HEK293T (cell line): Measurements from ENCODE around the gene FLVCR1.

Experiments used
- CTCF ChIA-PET: fragments of 350-600 bp; formaldehyde crosslinking; extraction: SDS; loops from one replicate; lab custom pipeline; 2021; ENCODE audit warnings: antibody characterized with exemption, inconsistent platforms; lab: Yijun Ruan, JAX
- POLR2A ChIA-PET: fragments of 350-600 bp; formaldehyde crosslinking; extraction: SDS; loops from one replicate; lab custom pipeline; 2020; ENCODE audit warnings: antibody characterized with exemption, inconsistent platforms; lab: Yijun Ruan, JAX
- DNase-seq: peaks from one replicate; pipeline ENCODE4 v3.0.0; 2012; ENCODE audit warnings: mixed read lengths; ENCODE audit errors: extremely low spot score
- ARNT ChIP-seq: fragments of 450-650 bp; IDR thresholded peaks from 2 replicates; pipeline ENCODE4 v1.6.1; 2017; ENCODE audit warnings: mild to moderate bottlenecking
- BHLHE40 ChIP-seq: fragments of 450-650 bp; IDR thresholded peaks from 2 replicates; pipeline ENCODE4 v1.6.1; 2016; ENCODE audit warnings: mild to moderate bottlenecking, moderate library complexity, borderline replicate concordance
- CTBP1 ChIP-seq: fragments of 450-650 bp; IDR thresholded peaks from 2 replicates; pipeline ENCODE4 v1.6.1; 2016; ENCODE audit warnings: borderline replicate concordance
- ELF4 ChIP-seq: fragments of 450-650 bp; IDR thresholded peaks from 2 replicates; pipeline ENCODE4 v1.6.1; 2017; ENCODE audit warnings: antibody characterized with exemption
- FOXA1 ChIP-seq: fragments of 450-650 bp; IDR thresholded peaks from 2 replicates; pipeline ENCODE4 v1.6.1; 2016; ENCODE audit warnings: mild to moderate bottlenecking
- FOXK2 ChIP-seq: fragments of 450-650 bp; IDR thresholded peaks from 2 replicates; pipeline ENCODE4 v1.6.1; 2016; ENCODE audit warnings: mild to moderate bottlenecking
- FOXM1 ChIP-seq: fragments of 450-650 bp; IDR thresholded peaks from 2 replicates; pipeline ENCODE4 v1.6.1; 2017; ENCODE audit warnings: mild to moderate bottlenecking, borderline replicate concordance
- HDGF ChIP-seq: fragments of 450-650 bp; IDR thresholded peaks from 2 replicates; pipeline ENCODE4 v1.6.1; 2017; ENCODE audit warnings: antibody characterized with exemption, borderline replicate concordance
- L3MBTL2 ChIP-seq: fragments of 450-650 bp; conservative IDR thresholded peaks from 2 replicates; pipeline ENCODE4 v1.6.1; 2016; ENCODE audit warnings: mild to moderate bottlenecking
- LEF1 ChIP-seq: fragments of 450-650 bp; IDR thresholded peaks from 2 replicates; pipeline ENCODE4 v1.6.1; 2017; ENCODE audit warnings: mild to moderate bottlenecking, borderline replicate concordance
- NFRKB ChIP-seq: fragments of 450-650 bp; IDR thresholded peaks from 2 replicates; pipeline ENCODE4 v1.6.1; 2016; ENCODE audit warnings: mild to moderate bottlenecking, moderate library complexity
- SP1 ChIP-seq: fragments of 450-650 bp; IDR thresholded peaks from 2 replicates; pipeline ENCODE4 v1.6.1; 2017
- SUZ12 ChIP-seq: fragments of 450-650 bp; IDR thresholded peaks from 2 replicates; pipeline ENCODE4 v1.6.1; 2016; ENCODE audit warnings: mild to moderate bottlenecking
- TARDBP ChIP-seq: fragments of 450-650 bp; IDR thresholded peaks from 2 replicates; pipeline ENCODE4 v1.6.1; 2016
- ZNF384 ChIP-seq: fragments of 450-650 bp; IDR thresholded peaks from 2 replicates; pipeline ENCODE4 v1.6.1; 2016
- TF ChIP-seq, protein P1 (sequence below): fragments of 450-650 bp; IDR thresholded peaks from 2 replicates; pipeline ENCODE4 v1.6.1; 2016

Gene FLVCR1

DNA sequence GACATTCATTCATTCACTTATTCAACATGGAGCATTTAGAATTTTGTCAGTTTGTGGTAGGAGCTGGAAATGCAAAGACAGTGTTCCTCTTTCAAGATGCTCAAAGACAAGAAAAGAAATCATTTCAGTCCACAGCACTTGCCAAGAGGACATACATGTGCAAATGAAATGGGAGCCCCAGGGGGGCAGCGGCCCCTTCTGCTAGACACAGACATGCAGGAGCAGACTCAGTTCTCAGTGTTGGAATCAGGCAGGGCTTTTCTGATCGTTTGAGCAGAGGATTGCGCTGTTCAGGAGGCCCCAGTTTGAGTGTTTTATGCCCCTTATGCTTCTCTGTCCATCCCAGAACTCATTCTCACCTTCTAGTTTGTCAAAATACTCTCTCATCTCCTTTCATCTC, 56.7 kb downstream of the FLVCR1 start:
- no peak for DNase-seq
- ChIA-PET CTCF (no interaction called here), POLR2A (no interaction called here)
- TF ChIP-seq FOXA1: no peak
- no peak for TF ChIP-seq LEF1
- TF ChIP-seq ZNF384: no peak
- TF ChIP-seq NFRKB: no peak
- TF ChIP-seq, protein P1, sequence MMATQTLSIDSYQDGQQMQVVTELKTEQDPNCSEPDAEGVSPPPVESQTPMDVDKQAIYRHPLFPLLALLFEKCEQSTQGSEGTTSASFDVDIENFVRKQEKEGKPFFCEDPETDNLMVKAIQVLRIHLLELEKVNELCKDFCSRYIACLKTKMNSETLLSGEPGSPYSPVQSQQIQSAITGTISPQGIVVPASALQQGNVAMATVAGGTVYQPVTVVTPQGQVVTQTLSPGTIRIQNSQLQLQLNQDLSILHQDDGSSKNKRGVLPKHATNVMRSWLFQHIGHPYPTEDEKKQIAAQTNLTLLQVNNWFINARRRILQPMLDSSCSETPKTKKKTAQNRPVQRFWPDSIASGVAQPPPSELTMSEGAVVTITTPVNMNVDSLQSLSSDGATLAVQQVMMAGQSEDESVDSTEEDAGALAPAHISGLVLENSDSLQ: no peak
- TF ChIP-seq L3MBTL2: no peak
- no peak for TF ChIP-seq ARNT
- no peak for TF ChIP-seq FOXK2
- TF ChIP-seq HDGF: no peak
- no peak for TF ChIP-seq FOXM1
- no peak for TF ChIP-seq BHLHE40
- no peak for TF ChIP-seq ELF4
- no peak for TF ChIP-seq TARDBP
- TF ChIP-seq SUZ12: no peak
- no peak for TF ChIP-seq CTBP1
- TF ChIP-seq SP1: no peak

DNA sequence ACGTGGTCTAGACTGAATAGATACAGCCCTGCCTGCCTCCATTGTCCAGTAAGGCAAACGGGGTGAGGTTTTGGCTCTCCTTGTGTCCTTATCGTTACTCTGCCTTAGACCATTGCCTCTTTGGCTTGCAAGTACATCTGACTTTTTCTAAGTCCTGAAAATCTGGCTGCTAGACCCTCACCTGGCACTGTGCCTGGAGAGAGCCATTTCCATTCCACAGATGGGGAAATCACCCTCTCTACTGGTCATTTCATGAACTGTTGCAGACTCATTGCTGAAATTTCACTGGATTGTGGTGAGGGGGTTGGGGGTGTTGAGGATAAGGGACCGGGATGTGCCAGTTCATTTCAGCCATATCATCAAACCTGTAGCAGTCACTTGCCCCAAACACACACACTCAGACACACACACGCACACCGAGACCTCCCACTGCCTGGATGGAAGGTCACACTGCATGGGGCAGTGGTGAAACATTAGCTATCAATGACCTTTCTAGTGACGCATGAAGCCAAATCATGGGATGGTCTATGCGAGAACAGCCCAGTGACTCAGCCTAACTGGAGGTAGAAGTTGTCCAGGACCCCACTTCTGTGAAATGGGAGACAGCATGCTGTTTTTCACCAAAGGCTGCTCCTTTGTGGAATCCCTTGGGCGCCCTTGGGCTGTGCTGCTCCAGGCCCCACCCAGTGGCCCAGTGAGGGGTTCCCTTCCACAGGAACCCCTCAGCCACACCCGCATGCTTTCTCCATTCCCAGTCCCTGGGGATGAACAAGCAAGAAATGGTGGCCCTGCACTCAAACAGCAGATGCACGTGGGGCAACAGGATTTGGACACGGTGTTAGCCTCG, 57.4 kb downstream of the FLVCR1 start:
- no peak for TF ChIP-seq FOXA1
- no peak for TF ChIP-seq ZNF384
- TF ChIP-seq FOXK2: no peak
- no peak for TF ChIP-seq SP1
- no peak for TF ChIP-seq NFRKB
- no peak for TF ChIP-seq CTBP1
- no peak for TF ChIP-seq TARDBP
- TF ChIP-seq BHLHE40: no peak
- TF ChIP-seq, protein P1: no peak
- no peak for TF ChIP-seq SUZ12
- no peak for TF ChIP-seq LEF1
- TF ChIP-seq ELF4: no peak
- no peak for TF ChIP-seq L3MBTL2
- peak; percentile 70 for DNase-seq
- ChIA-PET POLR2A (no interaction called here), CTCF (no interaction called here)

DNA sequence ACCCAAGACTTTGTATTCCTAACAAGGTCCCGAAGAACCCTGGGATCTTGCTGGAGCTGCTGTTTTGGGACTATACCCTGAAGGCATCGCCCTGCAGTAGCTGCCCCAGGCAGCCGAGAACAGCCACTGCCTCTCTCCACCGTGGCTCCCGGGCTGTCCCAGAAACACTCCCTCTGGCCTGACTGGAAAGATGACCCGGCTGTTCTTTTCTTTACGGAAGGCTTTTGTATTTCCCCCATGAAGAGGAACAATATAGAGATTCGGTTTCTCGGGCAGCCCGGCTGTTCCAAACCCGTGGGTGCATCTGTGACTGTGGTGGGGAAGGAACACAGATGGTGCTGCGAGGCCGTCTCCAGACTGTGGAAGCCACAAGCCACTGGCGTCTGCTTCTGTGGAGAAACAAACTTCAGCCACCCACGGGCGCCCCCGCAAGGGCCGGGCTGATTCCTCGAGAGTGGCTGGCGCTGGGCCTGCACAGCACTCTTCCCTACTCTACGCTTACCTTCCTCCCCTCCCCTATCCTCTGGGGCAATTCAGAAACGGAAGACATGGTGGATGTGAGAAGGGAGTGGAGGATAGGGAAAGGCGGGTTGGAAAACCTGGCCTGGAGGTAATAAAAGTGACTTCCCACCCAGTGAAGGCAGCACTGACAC, 58.5 kb downstream of the FLVCR1 start:
- ChIA-PET CTCF (no interaction called here), POLR2A (no interaction called here)
- no peak for DNase-seq
- TF ChIP-seq HDGF (no peak), ELF4 (no peak), NFRKB (no peak), CTBP1 (no peak), TARDBP (no peak), L3MBTL2 (no peak), ZNF384 (no peak), FOXM1 (no peak), ARNT (no peak), SUZ12 (no peak), SP1 (no peak), FOXK2 (no peak), LEF1 (no peak)

DNA sequence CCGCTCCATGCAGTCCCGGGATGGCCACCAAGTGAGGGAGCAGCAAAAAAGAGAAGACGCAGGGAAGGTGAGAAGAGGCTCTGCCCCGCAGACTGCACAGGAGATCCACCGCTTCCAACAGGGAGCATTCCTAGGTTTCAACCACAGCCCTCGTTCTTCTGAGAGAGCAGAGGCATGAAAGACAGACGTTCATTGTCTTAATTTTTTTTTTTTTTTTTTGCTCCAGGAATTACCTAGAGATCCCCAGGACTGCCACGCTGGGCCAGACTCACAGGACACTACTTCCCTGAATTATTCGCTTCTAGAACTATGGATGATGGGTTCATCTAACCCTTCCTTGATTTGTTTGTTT, 59.0 kb downstream of the FLVCR1 start:
- ChIA-PET CTCF (no interaction called here), POLR2A (no interaction called here)
- DNase-seq: no peak
- TF ChIP-seq CTBP1 (no peak), FOXM1 (no peak), LEF1 (no peak), FOXA1 (no peak), ZNF384 (no peak), L3MBTL2 (no peak), ARNT (no peak), SUZ12 (no peak), TARDBP (no peak), HDGF (no peak), NFRKB (no peak), BHLHE40 (no peak)
- TF ChIP-seq, protein P1: no peak

DNA sequence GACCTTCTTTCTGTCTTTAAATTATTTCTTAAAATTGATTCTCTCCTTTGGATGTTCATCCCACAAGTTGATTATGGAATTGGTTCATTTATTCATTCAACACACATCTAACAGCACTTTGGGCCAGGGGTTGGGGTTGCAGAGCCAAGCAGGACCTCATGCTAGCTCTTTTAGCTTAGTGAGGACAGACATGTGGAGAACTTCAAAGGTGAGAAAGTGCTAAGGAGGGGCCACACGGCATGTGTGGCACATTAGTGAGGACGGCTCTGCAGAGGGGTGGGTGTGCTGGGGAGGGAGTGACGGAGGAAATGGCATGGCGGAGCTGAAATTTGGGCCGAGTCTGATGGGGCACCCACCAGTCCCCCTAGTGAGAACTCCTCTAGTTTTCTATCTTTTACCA, 59.8 kb downstream of the FLVCR1 start:
- ChIA-PET POLR2A (no interaction called here), CTCF (no interaction called here)
- no peak for TF ChIP-seq HDGF
- no peak for TF ChIP-seq ARNT
- no peak for TF ChIP-seq CTBP1
- no peak for TF ChIP-seq SUZ12
- TF ChIP-seq FOXK2: no peak
- no peak for TF ChIP-seq TARDBP
- TF ChIP-seq LEF1: no peak
- no peak for TF ChIP-seq FOXM1
- TF ChIP-seq BHLHE40: no peak
- TF ChIP-seq ZNF384: no peak
- TF ChIP-seq, protein P1: no peak
- no peak for TF ChIP-seq NFRKB
- TF ChIP-seq ELF4: no peak
- no peak for DNase-seq
